Lung microvascular endothelial cell (primary cell): Measurements from ENCODE around the gene WDFY4. TPM values are rescaled to one million over a fixed set of nuclear protein-coding genes. Genes with fewer than 3 reads are reported as not detected.
A peak's percentile ranks its signal among the peaks of the same experiment; 100 is the strongest.

Experiments used
- DNase-seq, 2 donors: peaks; one replicate each; pipeline versions ENCODE4 v3.0.0 to v3.0.0-alpha.2; 2010; ENCODE audit warnings: low read depth in 2 of 2
- total RNA-seq: library from RNA; depleted of rRNA; stranded (reverse); fragments of >200 nt; gene quantifications from 2 replicates; pipeline ENCODE4 v1.2.1, GENCODE V29; 2014

The WDFY4 gene
- total RNA-seq, 1 donor from 2014 or later: under 0.01 TPM

DNA sequence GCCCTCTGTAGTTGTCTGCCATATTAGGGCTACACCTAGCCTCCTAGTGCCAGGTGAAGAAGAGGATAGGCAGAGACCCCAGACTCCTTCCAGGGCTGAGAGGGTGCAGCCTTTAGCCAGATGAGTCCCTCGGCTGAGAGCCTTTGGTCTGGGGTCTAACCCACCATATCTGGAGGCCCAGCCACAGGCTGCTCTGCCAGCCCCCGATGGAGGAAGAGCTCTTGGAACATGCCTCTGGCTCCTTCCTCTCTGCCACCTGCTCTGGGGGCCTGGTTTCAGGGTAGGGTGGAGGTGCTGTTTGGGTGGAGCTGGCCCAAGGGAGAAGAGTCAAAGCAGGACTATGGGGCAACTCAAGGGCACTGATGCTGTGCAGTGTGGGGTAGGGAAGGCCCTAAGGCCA lies 253.6 kb downstream of the WDFY4 start:
- no peak for DNase-seq

DNA sequence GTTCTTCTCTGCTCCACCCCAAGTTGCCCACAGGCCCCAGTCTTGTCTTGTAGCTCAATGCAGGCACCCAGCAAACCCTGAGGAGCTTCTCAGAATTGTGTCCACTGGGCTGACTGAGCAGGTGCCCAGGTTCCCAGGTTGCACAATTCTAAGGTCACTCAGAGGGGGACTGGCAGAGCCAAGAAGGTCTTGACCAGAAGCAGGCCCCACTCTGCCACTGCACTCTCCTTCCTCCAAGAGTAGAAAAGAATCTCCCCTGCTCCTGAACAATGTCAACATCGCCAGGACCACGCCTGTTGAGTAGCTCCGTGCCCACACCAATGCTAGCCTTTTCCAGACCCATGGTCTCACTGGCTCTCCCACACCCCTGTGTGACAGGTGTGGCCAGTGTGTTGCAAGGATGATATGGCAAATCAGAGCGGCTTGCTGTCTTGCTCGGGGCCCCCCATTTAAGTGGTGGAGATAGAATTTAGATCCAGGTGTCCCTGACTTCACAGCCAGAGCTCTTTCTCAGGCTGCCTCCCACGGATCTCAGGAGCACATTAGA lies 254.4 kb downstream of the WDFY4 start:
- no peak for DNase-seq

DNA sequence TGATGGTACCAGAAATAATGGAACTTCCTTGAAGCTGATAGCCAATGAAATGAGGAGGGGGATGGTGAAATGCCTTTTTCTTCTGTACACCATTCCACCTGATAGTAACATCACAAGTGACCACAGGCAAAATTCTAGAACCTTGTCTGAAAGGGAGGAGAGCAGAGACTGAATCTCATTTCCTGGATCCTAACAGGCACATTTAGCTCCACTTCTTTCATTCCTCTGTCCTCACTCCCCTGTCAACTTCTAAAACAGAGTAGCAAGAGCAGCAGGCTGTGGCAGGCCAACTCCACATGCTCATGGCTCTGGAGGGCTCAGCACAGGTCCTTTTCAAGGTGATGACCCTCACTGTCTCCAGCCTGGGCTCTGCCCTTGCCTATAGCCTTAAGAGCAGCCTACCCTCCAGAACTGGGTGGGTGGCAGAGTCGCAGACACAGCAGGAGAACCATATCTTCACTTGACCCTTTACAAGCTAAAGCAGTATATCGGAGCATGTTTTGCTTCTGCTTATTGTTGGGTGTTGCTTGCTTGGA lies 255.2 kb downstream of the WDFY4 start, which contains the start of gene LRRC18:
TSS of gene LRRC18 (minus strand) at position 51 of the 536 bp plus-strand sequence. CDS start 25,685 bp downstream, outside the sequence.
- no peak for DNase-seq

DNA sequence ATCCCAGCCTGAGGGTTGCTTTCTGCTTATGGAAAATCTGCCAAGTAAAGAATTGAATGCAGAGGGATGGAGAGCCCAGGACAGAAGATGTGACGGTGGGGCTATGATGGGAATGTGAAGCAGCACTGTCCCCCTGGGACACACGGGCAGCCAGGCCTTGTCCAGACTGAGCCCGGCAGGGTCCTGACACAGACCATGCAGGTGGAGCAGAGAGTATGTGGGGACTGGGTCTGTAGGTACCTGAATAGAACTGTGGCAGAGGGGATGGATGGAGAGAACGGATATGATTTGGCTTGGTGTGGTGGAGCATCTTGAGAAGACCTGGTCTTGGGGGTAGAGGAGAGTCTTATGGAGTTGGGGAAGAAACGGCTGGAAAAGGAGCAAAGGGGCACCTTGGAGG lies 255.7 kb downstream of the WDFY4 start:
- DNase-seq: no peak

DNA sequence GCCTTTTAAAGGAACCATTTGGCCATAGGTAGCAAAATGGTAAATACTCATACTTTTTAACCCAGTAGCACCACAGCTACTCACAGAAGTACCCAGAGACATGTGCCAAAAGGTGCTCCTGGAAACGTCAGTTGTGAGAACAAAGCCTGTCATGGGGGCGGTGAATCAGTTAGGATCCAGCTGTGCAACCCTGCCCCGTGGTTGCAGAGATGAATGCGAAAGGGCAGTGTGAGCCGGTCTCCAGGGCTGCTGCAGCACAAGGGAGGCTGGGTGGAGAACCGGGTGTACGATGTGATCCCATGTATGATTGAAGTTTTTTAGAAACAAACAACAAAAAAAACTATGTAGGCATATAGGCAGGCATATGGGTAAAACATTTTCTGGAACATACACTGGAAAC lies 256.3 kb downstream of the WDFY4 start:
- DNase-seq: no peak

DNA sequence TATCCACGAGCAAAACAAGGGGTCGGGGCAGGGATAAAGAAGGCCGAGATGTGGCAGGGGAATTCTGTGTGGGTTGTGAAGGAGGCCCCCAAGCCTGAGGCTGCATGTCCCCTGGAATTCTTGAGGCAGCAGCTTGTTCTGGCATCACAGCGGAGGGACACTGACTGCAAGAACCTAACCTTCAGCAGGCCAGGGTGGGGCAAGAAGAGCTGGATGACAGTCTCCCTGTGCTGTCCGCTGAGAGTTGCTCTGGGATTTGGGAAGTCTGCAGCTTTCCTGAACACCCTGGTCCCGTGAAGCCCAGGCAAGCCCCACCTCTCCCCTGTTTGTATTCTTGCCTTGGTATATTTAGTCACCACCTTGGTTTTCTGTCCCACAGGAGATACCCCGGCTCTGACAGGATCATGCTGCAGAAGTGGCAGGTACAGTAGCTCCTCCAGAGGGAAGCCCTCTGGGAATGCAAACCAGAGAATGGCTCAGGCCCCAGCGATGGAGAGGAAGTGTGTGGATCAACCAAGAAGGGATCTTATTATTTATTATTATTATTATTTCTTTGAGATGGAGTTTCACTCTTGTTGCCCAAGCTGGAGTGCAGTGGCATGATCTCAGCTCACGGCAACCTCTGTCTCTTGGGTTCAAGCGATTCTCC lies 256.9 kb downstream of the WDFY4 start:
- no peak for DNase-seq

DNA sequence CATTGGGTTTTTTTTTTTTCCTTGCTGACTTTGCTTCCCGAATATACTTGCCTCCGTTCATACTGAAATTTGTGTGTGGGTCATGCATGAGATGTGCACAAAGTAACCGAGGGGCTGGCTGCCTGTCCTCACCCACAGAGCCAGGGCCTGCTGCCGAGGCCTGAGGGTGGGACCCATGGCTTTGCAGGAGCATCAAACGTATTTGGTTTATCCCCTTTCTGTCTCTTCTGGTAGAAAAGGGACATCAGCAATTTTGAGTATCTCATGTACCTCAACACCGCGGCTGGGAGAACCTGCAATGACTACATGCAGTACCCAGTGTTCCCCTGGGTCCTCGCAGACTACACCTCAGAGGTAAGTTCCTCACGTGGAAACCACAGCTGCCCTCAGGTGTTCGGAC lies 258.4 kb downstream of the WDFY4 start:
- no peak for DNase-seq

DNA sequence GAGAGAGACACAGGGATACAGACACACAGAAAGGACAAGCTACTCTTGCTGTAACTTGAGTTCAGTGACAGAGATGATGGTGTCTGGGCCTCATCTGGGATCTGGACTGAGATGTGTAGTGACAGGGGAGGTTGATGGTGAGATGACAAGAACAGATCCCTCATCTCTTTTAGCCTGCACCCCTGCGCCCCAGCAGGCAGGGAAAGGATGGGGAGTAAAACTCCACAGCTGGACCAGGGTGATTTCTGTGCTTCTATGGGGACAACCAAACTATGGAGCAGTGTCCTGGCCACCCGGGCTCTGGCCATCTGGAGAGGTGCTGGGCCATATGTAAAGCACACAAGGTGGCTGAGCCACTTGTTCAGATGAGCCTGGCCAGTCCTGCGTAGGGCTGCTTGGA lies 259.5 kb downstream of the WDFY4 start:
- DNase-seq: no peak

DNA sequence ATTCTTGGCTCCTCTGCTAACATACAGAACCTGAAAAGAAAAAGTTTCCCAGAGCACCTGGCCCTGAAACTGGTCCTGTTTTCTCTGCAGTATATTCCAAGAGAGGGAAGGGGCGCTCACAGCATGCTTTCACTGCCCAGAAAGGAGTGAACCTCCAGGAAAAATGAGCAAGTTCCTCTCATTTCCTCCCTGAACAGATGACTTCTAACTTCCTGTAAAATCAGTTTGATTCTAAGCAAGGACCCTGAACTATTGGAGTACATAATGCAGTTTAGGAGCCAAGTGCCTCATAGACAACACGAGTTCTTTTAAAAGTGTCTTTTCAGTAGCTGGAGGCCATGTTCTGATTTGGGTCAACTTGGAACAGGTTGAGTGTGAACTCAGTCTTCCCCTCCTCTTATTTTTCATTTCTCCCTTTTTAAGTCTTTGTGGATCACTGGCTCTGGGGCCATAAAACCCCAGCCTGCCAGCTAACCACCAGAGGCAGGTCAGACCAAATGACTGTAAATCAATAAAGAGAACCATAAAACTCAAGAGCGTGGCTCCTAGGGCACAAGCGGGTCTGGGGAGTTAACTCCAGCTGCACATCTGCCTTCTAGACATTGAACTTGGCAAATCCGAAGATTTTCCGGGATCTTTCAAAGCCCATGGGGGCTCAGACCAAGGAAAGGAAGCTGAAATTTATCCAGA lies 260.9 kb downstream of the WDFY4 start:
- peak in 1 of 2 donors; percentile 61 for DNase-seq

DNA sequence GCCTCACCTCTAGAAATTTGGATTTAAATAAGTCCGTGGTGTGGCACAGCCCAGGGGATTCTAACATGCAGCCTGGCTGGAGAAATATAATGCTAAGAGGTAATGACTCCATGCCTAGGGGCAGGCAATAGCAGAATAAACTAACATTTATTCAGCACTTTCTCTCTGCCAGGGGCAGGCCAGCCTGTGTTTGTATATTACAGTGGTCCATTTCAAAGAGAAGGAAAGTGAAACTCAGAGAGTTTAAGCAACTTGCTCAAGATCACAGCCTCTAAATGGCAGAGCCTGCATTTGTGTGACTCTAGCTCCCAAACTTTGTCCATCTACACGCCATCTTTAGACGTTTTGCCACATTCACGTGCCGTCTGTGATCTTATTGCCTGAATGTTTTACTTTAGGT lies 261.7 kb downstream of the WDFY4 start:
- peak in 1 of 2 donors; percentile 19 for DNase-seq

DNA sequence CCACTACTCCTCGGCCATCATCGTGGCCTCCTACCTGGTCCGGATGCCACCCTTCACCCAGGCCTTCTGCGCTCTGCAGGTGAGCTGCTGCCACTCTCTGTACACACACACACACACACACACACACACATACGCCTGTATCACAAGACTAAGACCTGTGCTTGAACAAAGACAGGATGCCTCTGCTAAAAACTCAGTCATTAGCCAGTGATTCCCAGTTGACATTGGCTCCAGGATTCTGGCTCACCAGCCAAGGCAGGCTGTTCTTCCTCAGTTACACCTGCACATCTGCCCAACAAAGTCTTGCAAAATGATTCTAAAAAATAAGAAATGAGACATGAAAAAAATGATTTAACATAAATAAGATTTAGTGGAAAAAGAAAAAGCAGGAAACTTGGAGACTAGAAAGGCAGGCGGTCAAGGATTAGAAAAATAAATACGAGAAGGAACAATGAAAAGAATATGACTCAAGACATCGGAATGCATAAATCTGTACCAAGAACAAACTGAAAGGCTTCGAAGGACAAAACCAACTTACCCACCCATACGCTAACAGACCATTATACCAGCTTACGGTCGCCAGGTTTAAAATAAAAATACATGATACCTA lies 262.3 kb downstream of the WDFY4 start:
- peak in 1 of 2 donors; percentile 77 for DNase-seq

DNA sequence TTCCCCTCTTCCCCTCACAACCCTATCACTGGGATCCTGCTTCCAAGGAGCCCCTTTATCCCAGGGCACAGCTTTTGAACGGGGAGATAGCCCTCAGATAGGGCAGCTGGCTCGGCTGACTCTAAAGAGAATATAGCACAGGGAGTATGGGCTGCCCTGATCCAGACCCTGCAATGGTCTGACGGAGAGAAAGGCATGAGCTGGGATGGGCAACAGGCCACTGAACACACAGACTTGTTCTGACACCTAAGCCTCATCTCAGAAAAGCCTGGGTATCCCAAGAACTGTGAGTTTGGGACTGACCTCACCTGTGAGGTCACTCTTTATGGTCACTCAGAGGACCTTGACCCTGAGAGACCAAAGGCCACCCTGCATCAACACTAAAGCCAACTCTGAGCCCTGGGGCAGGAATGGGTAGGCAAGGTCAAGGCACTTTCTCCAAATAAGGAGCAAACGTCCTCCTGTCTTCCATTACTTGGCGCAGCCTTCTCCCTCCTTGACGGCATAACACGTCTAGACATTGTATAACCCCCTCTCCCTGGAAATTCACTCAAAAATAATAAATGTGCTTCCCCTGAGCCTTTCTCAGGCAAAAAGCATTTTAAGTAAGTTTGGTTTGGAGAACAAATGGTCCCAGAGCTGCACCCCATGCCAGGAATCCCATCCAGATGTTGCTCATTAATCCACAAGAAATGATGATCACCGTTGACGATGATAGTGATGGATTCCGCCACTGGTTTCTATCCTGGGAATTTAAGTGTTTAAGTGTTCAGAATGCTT lies 263.2 kb downstream of the WDFY4 start:
- DNase-seq: no peak

DNA sequence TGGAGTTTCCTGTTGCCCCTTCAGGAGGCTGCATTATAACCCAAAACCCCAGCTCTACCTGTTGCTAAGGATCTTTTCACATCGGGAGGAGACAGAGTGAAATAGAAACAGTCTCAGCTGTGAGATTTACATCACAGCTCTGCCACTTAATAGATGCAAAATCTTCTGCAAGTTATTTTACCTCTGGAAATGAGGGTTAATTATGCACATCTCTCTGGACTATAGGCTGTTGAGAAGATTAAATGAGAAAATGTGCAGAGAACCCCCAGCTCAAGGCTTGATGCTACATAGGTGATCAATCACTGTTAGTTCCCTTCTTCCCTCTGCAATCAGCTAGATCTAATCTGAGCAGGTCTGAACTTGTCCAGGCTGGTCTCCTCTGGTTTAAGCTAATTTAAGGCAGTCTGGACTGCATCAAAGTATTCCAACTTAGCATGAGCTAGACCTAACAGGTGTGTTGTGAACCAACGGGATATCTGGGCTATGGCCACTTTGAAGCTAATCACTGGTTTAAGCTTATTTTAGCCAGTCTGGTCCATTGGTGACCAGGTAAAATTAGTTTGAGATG lies 263.9 kb downstream of the WDFY4 start:
- no peak for DNase-seq

DNA sequence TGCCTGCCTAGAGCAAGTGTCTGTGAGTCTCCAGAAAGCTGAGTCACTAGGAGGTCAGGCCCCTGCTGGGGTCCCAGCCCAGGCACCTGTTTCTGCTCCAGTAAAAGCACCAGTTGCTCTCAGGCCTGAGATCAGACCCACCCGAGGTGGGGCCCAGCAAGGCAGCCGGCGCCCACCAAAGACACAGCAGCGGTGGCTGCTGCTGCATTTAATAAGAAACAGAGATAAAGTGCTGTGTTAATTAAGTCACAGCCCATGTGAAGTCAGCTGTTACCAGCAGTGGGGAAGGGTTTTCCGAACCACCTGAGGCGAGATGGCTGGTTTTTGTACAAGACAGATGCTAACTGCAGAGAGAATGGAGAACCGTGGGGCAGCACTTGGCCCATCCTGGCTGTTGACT lies 267.0 kb downstream of the WDFY4 start:
- no peak for DNase-seq

DNA sequence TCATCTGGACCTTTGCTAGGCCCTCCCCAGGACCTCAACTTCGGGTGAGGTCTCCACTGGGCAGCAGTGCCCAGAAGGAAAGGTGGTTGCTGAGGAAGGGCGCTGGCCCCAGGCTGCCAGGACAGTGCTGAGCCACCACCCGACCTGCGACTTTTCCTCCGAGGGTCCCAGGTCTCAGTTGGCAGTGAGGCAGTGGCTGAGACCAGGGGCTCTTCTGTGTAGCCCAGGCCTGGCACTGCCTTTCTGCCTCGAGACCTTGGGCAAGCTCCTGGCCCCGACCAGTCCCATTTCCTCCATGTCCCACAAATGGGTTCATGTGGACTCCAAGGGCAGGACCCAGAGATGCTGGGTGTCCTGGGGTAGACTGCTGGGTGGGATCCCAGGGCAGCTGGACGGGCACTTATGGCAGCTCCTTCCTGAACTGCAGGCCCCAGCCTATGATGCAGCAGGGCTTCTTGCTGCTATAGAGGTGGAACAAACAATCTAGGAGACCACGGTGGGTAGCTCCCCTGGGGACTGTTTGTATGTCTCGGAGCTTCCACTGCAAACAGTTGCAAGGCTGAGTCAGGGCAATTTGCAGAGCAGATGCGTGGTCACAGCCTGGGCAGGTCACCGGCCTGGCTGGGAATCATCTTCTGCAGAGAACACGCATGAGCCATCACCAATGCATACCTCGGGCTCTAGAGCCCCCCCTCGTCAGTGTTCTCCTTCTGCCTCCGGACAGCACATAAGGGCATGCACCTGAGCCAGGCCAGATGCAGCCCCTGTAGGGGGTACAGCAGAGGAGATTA lies 272.9 kb downstream of the WDFY4 start:
- DNase-seq: no peak

DNA sequence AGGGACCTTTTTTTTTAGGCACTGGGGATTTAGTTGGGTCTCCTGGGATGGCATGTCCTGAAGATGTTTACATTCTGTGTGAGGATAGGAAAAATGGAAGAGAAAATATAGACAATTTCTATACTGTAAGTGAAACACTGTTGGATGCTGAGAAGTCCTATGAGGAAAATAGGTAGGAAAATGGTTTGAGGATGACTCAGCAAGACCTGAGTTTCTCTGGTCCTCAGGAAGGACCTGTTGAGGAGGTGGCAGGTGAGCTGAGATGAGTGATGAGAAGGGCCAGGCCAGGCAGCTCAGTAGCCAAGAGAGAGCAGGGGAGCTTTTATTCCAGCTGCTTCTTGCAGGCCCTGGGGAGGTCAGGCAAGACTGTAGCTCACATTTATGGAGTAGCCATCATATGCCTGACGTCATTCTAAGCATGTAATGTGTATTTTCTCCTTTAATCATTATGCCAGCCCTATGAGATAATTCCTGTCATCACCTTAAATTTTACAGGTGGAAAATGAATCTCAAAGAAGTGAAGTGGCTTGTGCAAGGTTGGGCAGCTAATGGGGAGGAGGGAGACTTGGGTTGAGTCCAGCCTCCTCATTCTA lies 274.0 kb downstream of the WDFY4 start:
- no peak for DNase-seq

DNA sequence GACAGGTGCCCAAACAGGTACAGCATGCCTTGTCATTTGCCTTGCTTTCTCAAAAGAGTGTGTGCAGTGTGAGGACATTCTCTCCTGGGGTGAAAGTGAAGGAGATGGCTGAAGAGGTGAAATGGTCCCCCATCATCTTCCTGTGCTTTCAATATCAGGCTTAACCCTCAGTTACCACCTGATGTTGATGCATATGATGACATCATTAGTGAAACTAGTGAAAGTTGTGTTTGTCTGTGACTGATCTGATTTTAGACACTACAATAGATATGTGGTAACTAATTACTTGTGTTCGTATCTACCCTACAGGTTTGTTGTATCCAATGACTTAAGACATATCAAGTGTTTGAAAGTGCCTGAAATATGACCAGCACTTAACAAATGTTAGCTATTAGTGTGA lies 279.4 kb downstream of the WDFY4 start:
- no peak for DNase-seq

DNA sequence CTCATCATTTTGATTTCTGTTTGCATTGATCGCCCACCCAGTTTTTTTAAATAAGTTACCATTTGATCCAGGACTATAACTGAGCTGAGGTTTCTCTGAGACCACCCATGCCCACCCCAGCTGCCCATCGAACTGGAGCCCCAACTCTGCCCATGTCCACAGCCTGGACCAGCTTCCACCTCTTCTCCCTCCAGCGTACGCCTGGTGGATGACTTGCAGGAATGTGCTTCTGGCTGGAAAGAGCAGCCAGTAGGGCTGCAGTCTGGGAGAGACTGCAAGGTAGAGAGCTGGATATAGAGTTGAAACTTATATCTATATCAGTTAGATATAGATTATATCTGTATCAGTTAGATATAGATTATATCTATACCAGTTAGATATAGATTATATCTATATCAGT lies 280.8 kb downstream of the WDFY4 start:
- DNase-seq: no peak

DNA sequence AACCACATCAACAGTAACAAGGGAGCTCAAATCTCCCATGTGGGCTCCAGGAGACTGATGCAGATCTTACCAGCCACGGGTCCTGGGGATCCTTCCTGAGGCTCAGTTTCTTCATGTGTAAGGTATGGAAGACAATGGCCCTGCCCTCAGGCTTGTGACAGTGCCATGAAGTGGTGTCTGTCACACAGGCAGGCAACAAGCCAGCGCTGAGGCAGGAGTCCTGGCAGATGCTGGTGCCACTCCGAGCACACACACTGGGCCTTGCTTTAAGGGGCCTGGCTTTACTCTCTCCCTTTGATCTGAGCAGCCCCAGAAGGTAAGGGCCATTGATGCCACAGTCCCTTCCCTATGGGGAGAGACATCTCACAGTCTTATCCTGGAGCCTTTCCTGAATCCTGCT lies 283.4 kb downstream of the WDFY4 start:
- no peak for DNase-seq

DNA sequence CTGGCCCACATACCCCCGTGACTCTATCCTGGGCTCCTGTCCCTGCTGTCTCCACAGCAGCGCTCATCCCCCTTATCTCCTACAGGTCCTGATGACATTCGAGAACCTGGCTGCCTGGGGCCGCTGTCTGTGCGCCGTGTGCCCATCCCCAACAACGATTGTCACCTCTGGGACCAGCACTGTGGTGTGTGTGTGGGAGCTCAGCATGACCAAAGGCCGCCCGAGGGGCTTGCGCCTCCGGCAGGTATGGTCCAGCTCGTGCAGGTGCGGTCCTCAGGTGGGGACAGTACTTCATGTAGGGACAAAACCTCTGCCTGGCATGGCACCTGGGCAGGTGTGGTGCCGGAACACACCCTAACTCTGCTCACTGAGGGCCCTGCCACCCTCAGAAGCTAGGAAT lies 285.4 kb downstream of the WDFY4 start:
- DNase-seq: no peak
